ENCODE data around the gene KLHL14.

Gene KLHL14

DNA sequence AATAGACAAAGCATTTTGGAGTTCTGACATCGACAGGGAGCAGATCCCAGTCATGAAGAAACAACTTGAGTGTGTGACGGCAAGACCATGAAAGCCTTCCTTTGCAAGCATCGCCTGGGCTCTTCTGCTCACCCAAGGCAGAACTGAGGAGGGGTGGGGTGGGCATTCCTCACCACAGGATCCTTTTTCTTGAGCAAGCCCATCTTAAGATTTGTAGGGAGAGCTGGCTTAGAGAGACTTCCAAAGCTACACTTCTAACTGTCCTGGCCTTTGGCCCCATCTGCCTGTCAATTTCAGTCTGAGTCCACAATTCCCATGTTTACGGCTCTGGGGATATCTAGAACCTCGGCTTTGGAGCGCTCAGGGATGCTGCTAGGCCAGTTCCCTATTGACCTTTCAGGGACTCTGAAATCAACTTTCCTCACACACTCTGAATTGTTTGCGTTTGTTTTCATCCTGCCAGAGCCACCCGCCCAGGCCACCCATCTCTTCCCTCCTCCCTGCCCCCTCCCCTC, 3.7 kb downstream of the KLHL14 start:
- peaks cover 51% of the 10 kb centered on the region for H3K27me3 ChIP-seq (ENCODE audit: control insufficient read depth, insufficient read depth, low read length)
- H3K9me3 ChIP-seq (ENCODE audit: control insufficient read depth, low read length): no peaks in the 10 kb centered on the region
- H3K4me1 ChIP-seq (ENCODE audit: control insufficient read depth, insufficient read depth, low read length): peaks cover 12% of the 10 kb centered on the region
- no peak overlapping the region for H3K9ac ChIP-seq (ENCODE audit: low read length)
- no peak overlapping the region for H3K4me3 ChIP-seq (ENCODE audit: low read length)
- H3K36me3 ChIP-seq (ENCODE audit: control insufficient read depth, insufficient read depth, low read length): no peaks in the 10 kb centered on the region

GRCh38 chr18:32767400-32767799, 5.4 kb downstream of the KLHL14 start:
- Histone ChIP-seq H3K36me3 (ENCODE audit: control insufficient read depth, insufficient read depth, low read length) (no peaks in the 10 kb centered on the region), H3K4me1 (ENCODE audit: control insufficient read depth, insufficient read depth, low read length) (peaks cover 12% of the 10 kb centered on the region), H3K9ac (ENCODE audit: low read length) (no peak overlapping the region), H3K4me3 (ENCODE audit: low read length) (no peak overlapping the region), H3K9me3 (ENCODE audit: control insufficient read depth, low read length) (no peaks in the 10 kb centered on the region), H3K27me3 (ENCODE audit: control insufficient read depth, insufficient read depth, low read length) (peaks cover 43% of the 10 kb centered on the region)

GRCh38 chr18:32764611-32765244, 8.1 kb downstream of the KLHL14 start:
- Histone ChIP-seq H3K4me1 (ENCODE audit: control insufficient read depth, insufficient read depth, low read length) (peaks cover 2% of the 10 kb centered on the region), H3K4me3 (ENCODE audit: low read length) (no peak overlapping the region), H3K36me3 (ENCODE audit: control insufficient read depth, insufficient read depth, low read length) (no peaks in the 10 kb centered on the region)

GRCh38 chr18:32763293-32763692, 9.5 kb downstream of the KLHL14 start:
- no peaks in the 10 kb centered on the region for H3K4me1 ChIP-seq (ENCODE audit: control insufficient read depth, insufficient read depth, low read length)
- no peaks in the 10 kb centered on the region for H3K36me3 ChIP-seq (ENCODE audit: control insufficient read depth, insufficient read depth, low read length)
- H3K27me3 ChIP-seq (ENCODE audit: control insufficient read depth, insufficient read depth, low read length): peaks cover 4% of the 10 kb centered on the region
- no peak overlapping the region for H3K9ac ChIP-seq (ENCODE audit: low read length)
- H3K4me3 ChIP-seq (ENCODE audit: low read length): no peak overlapping the region
- H3K9me3 ChIP-seq (ENCODE audit: control insufficient read depth, low read length): no peaks in the 10 kb centered on the region

More at GRCh38 chr18:32764611-32765244, 8.1 kb downstream of the KLHL14 start:
- Histone ChIP-seq H3K27me3 (ENCODE audit: control insufficient read depth, insufficient read depth, low read length) (peaks cover 17% of the 10 kb centered on the region), H3K9me3 (ENCODE audit: control insufficient read depth, low read length) (no peaks in the 10 kb centered on the region), H3K9ac (ENCODE audit: low read length) (no peak overlapping the region)

- H3K27me3 ChIP-seq (ENCODE audit: control insufficient read depth, insufficient read depth, low read length): no peaks in the 10 kb centered on the region
- no peak overlapping the region for H3K9ac ChIP-seq (ENCODE audit: low read length)
- H3K4me3 ChIP-seq (ENCODE audit: low read length): no peak overlapping the region
- H3K36me3 ChIP-seq (ENCODE audit: control insufficient read depth, insufficient read depth, low read length): no peaks in the 10 kb centered on the region
- H3K4me1 ChIP-seq (ENCODE audit: control insufficient read depth, insufficient read depth, low read length): no peaks in the 10 kb centered on the region
- H3K9me3 ChIP-seq (ENCODE audit: control insufficient read depth, low read length): no peaks in the 10 kb centered on the region
These were observed 11.6 kb downstream of the KLHL14 start for GRCh38 chr18:32761231-32761630.

- H3K4me1 ChIP-seq (ENCODE audit: control insufficient read depth, insufficient read depth, low read length): no peaks in the 10 kb centered on the region
- H3K36me3 ChIP-seq (ENCODE audit: control insufficient read depth, insufficient read depth, low read length): no peaks in the 10 kb centered on the region
- H3K4me3 ChIP-seq (ENCODE audit: low read length): no peak overlapping the region
- no peaks in the 10 kb centered on the region for H3K9me3 ChIP-seq (ENCODE audit: control insufficient read depth, low read length)
- H3K27me3 ChIP-seq (ENCODE audit: control insufficient read depth, insufficient read depth, low read length): no peaks in the 10 kb centered on the region
- no peak overlapping the region for H3K9ac ChIP-seq (ENCODE audit: low read length)
These were observed 12.4 kb downstream of the KLHL14 start for GRCh38 chr18:32760391-32760790.

GRCh38 chr18:32759611-32760167, 13.1 kb downstream of the KLHL14 start:
- Histone ChIP-seq H3K36me3 (ENCODE audit: control insufficient read depth, insufficient read depth, low read length) (no peaks in the 10 kb centered on the region), H3K4me1 (ENCODE audit: control insufficient read depth, insufficient read depth, low read length) (no peaks in the 10 kb centered on the region), H3K27me3 (ENCODE audit: control insufficient read depth, insufficient read depth, low read length) (no peaks in the 10 kb centered on the region), H3K9me3 (ENCODE audit: control insufficient read depth, low read length) (no peaks in the 10 kb centered on the region), H3K4me3 (ENCODE audit: low read length) (no peak overlapping the region), H3K9ac (ENCODE audit: low read length) (no peak overlapping the region)

DNA sequence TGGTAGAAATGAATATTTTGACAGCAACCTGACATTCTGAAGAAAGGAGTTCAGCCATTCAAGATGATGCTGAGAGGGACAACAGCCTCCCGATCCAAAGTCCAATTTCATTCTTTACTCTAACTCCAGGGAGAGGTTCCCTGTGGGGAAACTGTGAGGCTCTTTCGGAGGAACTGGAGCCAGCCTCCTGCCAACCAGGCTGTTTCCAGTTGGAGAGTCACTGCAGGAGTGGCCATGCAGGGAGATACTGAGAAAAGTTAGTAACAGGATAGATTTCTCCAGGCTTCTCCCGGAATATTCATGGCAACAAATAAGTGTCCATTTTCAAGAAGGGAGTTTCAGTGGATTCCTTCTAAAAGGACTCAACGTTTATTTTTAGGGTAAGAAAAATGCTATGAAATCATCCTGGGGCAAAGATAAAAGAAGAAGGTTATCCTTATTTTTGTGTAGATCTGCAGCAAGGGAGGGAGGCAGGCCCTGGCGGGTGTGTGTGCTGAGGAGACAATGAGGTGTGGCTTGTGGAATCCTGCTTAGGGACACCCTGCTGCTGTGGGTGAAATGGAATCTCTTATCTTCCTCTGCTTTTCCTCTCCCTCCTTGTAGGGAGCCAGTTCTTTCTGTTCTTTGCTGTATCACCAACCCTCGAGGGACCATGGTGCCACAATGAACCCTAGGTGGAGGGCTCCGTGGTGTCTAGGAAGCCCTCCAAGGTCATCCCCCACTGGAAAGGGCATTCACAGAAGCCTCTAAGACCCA, 18.1 kb downstream of the KLHL14 start:
- no peaks in the 10 kb centered on the region for H3K36me3 ChIP-seq (ENCODE audit: control insufficient read depth, insufficient read depth, low read length)
- no peaks in the 10 kb centered on the region for H3K4me1 ChIP-seq (ENCODE audit: control insufficient read depth, insufficient read depth, low read length)
- no peaks in the 10 kb centered on the region for H3K27me3 ChIP-seq (ENCODE audit: control insufficient read depth, insufficient read depth, low read length)
- no peaks in the 10 kb centered on the region for H3K9me3 ChIP-seq (ENCODE audit: control insufficient read depth, low read length)
- H3K4me3 ChIP-seq (ENCODE audit: low read length): no peak overlapping the region
- no peak overlapping the region for H3K9ac ChIP-seq (ENCODE audit: low read length)

DNA sequence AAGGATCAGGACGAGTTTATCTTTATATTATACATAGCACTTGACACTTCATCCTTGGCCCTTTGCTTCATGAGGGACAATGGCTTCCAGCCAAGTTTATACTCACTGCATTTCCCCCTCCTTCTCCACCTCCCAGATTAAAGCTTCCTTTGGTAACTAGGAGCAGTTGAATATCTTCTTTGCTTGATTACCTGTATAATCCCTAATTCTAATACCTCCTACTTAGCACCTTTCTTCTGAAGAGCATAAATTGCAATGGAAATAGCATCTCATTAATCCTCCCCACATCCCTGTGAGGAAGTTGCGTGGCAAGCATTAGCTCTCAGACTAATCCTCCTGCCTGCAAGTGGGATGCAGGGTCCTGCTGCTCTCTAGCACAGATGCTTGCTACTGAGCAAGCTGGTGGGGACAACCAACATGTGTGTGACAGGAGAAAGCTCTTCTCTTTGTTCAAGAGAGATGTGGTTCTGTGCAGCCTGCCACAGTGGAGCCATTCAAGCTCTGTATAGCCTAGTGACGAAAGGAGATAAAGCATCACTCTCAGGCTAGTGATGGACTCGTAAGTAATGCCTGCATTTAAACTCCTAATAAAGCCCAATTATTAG, 19.1 kb downstream of the KLHL14 start:
- Histone ChIP-seq H3K27me3 (ENCODE audit: control insufficient read depth, insufficient read depth, low read length) (no peaks in the 10 kb centered on the region), H3K4me1 (ENCODE audit: control insufficient read depth, insufficient read depth, low read length) (no peaks in the 10 kb centered on the region), H3K36me3 (ENCODE audit: control insufficient read depth, insufficient read depth, low read length) (no peaks in the 10 kb centered on the region), H3K9ac (ENCODE audit: low read length) (no peak overlapping the region), H3K4me3 (ENCODE audit: low read length) (no peak overlapping the region), H3K9me3 (ENCODE audit: control insufficient read depth, low read length) (no peaks in the 10 kb centered on the region)

GRCh38 chr18:32750328-32750727, 22.5 kb downstream of the KLHL14 start:
- no peaks in the 10 kb centered on the region for H3K9me3 ChIP-seq (ENCODE audit: control insufficient read depth, low read length)
- no peaks in the 10 kb centered on the region for H3K36me3 ChIP-seq (ENCODE audit: control insufficient read depth, insufficient read depth, low read length)
- no peak overlapping the region for H3K9ac ChIP-seq (ENCODE audit: low read length)
- H3K27me3 ChIP-seq (ENCODE audit: control insufficient read depth, insufficient read depth, low read length): no peaks in the 10 kb centered on the region
- no peaks in the 10 kb centered on the region for H3K4me1 ChIP-seq (ENCODE audit: control insufficient read depth, insufficient read depth, low read length)
- H3K4me3 ChIP-seq (ENCODE audit: low read length): no peak overlapping the region

DNA sequence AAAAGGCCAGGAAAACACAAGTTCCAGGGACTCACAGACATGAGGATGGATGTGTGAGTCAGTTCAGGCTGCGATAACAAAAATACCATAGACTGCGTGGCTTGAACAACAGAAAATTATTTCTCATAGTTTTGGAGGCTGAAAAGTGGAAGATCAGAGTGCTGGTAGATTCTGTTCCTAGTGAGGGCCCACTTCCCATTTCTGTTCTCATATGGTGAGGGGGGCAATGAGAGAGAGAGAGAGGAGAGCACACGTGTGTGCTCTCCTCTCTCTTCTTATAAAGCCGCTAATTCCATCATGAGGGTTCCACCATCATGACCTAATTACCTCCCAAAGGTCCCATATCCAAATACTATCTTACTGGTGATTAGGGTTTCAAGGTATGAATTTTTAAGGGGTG, 23.0 kb downstream of the KLHL14 start:
- H3K9ac ChIP-seq (ENCODE audit: low read length): no peak overlapping the region
- H3K27me3 ChIP-seq (ENCODE audit: control insufficient read depth, insufficient read depth, low read length): no peaks in the 10 kb centered on the region
- no peaks in the 10 kb centered on the region for H3K9me3 ChIP-seq (ENCODE audit: control insufficient read depth, low read length)
- H3K36me3 ChIP-seq (ENCODE audit: control insufficient read depth, insufficient read depth, low read length): no peaks in the 10 kb centered on the region
- no peak overlapping the region for H3K4me3 ChIP-seq (ENCODE audit: low read length)
- no peaks in the 10 kb centered on the region for H3K4me1 ChIP-seq (ENCODE audit: control insufficient read depth, insufficient read depth, low read length)

GRCh38 chr18:32742579-32742978, 30.2 kb downstream of the KLHL14 start:
- no peak overlapping the region for H3K4me3 ChIP-seq (ENCODE audit: low read length)
- no peaks in the 10 kb centered on the region for H3K9me3 ChIP-seq (ENCODE audit: control insufficient read depth, low read length)
- no peak overlapping the region for H3K9ac ChIP-seq (ENCODE audit: low read length)
- H3K4me1 ChIP-seq (ENCODE audit: control insufficient read depth, insufficient read depth, low read length): no peaks in the 10 kb centered on the region
- no peaks in the 10 kb centered on the region for H3K27me3 ChIP-seq (ENCODE audit: control insufficient read depth, insufficient read depth, low read length)
- no peaks in the 10 kb centered on the region for H3K36me3 ChIP-seq (ENCODE audit: control insufficient read depth, insufficient read depth, low read length)

Measured in mucosa of stomach (tissue), 1 donor.